ENCODE data around the gene NOTCH1. TPM values are rescaled to one million over a fixed set of nuclear protein-coding genes. Genes with fewer than 3 reads are reported as not detected.
A peak's percentile ranks its signal among the peaks of the same experiment; 100 is the strongest.

Gene NOTCH1
- total and polyA plus RNA-seq, 2 of the 8 experiments (the other 6 are each of a cell fraction or from before 2014, with no cell fraction given) = 6.9 to 55.6 TPM

DNA sequence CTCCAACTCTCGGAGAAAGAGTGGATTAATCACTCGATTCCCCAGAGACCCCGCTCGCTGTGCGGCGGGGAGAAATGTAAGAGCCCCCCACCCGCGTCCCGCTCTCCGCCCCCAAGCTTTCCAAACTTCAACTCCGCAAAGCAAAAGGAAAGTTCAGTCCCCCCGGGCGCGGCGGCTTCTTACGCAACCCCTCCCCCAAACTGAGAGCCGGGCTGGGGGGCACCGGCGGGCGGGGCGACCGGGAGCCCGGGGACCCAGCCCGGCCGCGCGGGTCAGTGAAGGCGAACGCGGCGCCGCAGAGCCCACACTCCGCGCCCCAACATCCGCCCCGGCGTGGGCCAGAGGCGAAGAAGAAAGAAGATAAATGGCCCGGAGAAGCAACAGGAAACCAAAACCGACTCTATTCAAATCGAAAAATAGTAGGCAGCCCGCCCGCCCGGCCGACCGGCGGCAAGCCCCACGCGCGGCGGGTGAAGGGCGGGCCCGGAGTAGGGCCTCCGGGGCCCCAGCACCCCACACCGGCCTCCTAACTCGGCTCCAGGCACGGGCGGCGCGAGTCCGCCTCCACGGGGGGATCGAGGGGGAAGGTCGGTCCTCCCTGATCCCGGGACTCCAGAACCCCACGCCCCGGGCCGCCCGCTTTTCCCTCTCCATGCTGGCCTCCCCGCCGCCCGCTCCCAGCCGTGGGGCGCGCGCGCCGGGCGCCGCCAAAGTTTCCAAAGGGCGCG is 720 bp downstream of the NOTCH1 start:
- Histone ChIP-seq H3K9me3 (ENCODE audit: insufficient read depth in 2 of 2, low read depth in 1 of 2, low read length in 1 of 2) (no peaks in the 10 kb centered on the region), H2BK12ac (ENCODE audit: low read depth, low read length) (no peak overlapping the region), H2BK15ac (ENCODE audit: low read length) (no peak overlapping the region), H3K27me3 (replicated peaks in 1 of 4; ENCODE audit: control insufficient read depth in 3 of 4, extremely low read depth in 1 of 4, insufficient read depth in 3 of 4, low read length in 3 of 4) (no peaks in the 10 kb centered on the region), H4K8ac (ENCODE audit: extremely low read depth, insufficient read depth, low read length) (0 out of 2 replicates have a peak overlapping the region, but pooled peaks have one; percentile 12), H2BK5ac (ENCODE audit: low read depth, low read length) (no peak overlapping the region), H4K91ac (replicated peaks; ENCODE audit: insufficient read length, low read length) (no peak overlapping the region), H3K14ac (ENCODE audit: insufficient read length) (no peak overlapping the region), H4K5ac (ENCODE audit: insufficient read length, low read depth, low read length) (peak overlapping the region; percentile 31), H3K79me1 (ENCODE audit: low read depth, low read length) (peaks cover 22% of the 10 kb centered on the region), H3K9ac (replicated peaks in 1 of 4; ENCODE audit: extremely low read depth in 1 of 4, low read depth in 3 of 4, low read length in 3 of 4) (peak overlapping the region in 2 of 4 experiments; percentile 31 to 61; a peak in 4 of 7 replicates), H3K4me1 (replicated peaks in 1 of 4; ENCODE audit: control insufficient read depth in 3 of 4, insufficient read depth in 4 of 4, low read length in 3 of 4) (peaks cover 0 to 36% (median 26%) of the 10 kb centered on the region in 4 experiments; a peak in 6 of 7 replicates), H3K36me3 (ENCODE audit: control insufficient read depth in 2 of 4, insufficient read depth in 4 of 4, low read length in 3 of 4) (peaks cover 0 to 6% (median 1%) of the 10 kb centered on the region in 4 experiments; a peak in 3 of 8 replicates), H2AK5ac (ENCODE audit: low read depth, low read length) (no peak overlapping the region), H3K23ac (ENCODE audit: insufficient read length) (no peak overlapping the region), H3K56ac (replicated peaks; ENCODE audit: insufficient read length, low read depth, low read length) (peak overlapping the region; percentile 22), H3K79me2 (ENCODE audit: control insufficient read depth in 1 of 2, insufficient read depth in 2 of 2, low read length in 2 of 2) (peaks cover 9 to 46% of the 10 kb centered on the region in 2 experiments; a peak in 3 of 4 replicates), H3K23me2 (ENCODE audit: low read depth, low read length) (peaks cover 7% of the 10 kb centered on the region; the same call in 1 of the 2 replicates), H4K20me1 (replicated peaks in 1 of 2; ENCODE audit: control insufficient read depth in 1 of 2, insufficient read depth in 2 of 2, low read length in 2 of 2) (peaks cover 25 to 30% of the 10 kb centered on the region in 2 experiments), H3K27ac (ENCODE audit: low read depth, low read length) (no peak overlapping the region), H3K4ac (replicated peaks; ENCODE audit: insufficient read length, low read depth, low read length) (no peak overlapping the region), H3K4me2 (ENCODE audit: insufficient read depth in 1 of 2, low read depth in 2 of 2, low read length in 2 of 2) (peak overlapping the region; percentile 76 to 79), H2BK120ac (replicated peaks; ENCODE audit: low read depth, low read length) (no peak overlapping the region), H3K18ac (ENCODE audit: extremely low read depth, low read length) (peak overlapping the region; percentile 32), H3K4me3 (ENCODE audit: extremely low read depth in 1 of 4, insufficient read depth in 2 of 4, low read depth in 3 of 4, low read length in 4 of 4) (peak overlapping the region; percentile 71 to 98 (median 74)), H2AFZ (ENCODE audit: low read length) (no peak overlapping the region), H2BK20ac (ENCODE audit: low read length) (no peak overlapping the region)
- DNase-seq (ENCODE audit: low read depth in 1 of 2, low spot score in 2 of 2) (no peak), FAIRE-seq (no peak)
- CTCF ChIA-PET (ENCODE audit: partially characterized antibody) = no interaction called here
- TF ChIP-seq CTBP2 (IDR thresholded peaks at IDR 0.05; ENCODE audit: borderline replicate concordance, insufficient read depth, insufficient read length, low read length) (no peak), CEBPB (IDR thresholded peaks at IDR 0.05; ENCODE audit: low read depth, low read length) (peak; percentile 59; the same call in 1 of the 2 replicates), SUZ12 (IDR thresholded peaks at IDR 0.05; ENCODE audit: low read length) (0 out of 2 replicates have a peak, but pooled peaks have one; percentile 21), KDM4A (IDR thresholded peaks at IDR 0.05; ENCODE audit: low read depth, low read length, severe bottlenecking) (peak; percentile 51)
- WGBS, 2 experiments (ENCODE audit: extremely low coverage in 1 of 2, insufficient coverage in 1 of 2, insufficient read length in 1 of 2, insufficient replicate concordance in 2 of 2, low coverage in 1 of 2, low lambda C conversion rate in 2 of 2, missing lambda C conversion rate in 1 of 2) = 2% methylated on average over 37 of the region's 82 CpGs; no CpG with 5 or more reads in 1 of the 2 experiments
- POLR2A ChIA-PET (ENCODE audit: partially characterized antibody) = interaction anchor here (0.8 to 1.4 kb wide), 4 partner anchors 15 to 43 kb away, joined by 3 to 7 read pairs (median 4); no protein-coding TSS in a partner anchor
